Lower lobe of right lung (tissue), 2 donors: ENCODE measurements around the gene UGT1A5. TPM values are rescaled to one million over a fixed set of nuclear protein-coding genes. Genes with fewer than 3 reads are reported as not detected.

Experiments
- ATAC-seq, 2 donors: fragments of 200-7000 bp; cut with Tn5 transposase; one replicate each; pipeline ENCODE4 v1.9.1; 2020 to 2022; ENCODE audit warnings: mild to moderate bottlenecking in 2 of 2, moderate library complexity in 2 of 2
- DNase-seq: peaks from one replicate; pipeline ENCODE4 v3.0.0-alpha.2; 2020
- H3K27ac ChIP-seq: fragments of 200-600 bp; one replicate; pipeline ENCODE4 v1.8.0; 2022
- H3K27me3 ChIP-seq: fragments of 200-600 bp; one replicate; pipeline ENCODE4 v1.8.0; 2022; ENCODE audit warnings: low read depth
- H3K36me3 ChIP-seq: fragments of 200-600 bp; one replicate; pipeline ENCODE4 v1.8.0; 2022; ENCODE audit warnings: mild to moderate bottlenecking
- H3K4me1 ChIP-seq: fragments of 200-600 bp; one replicate; pipeline ENCODE4 v1.8.0; 2022
- H3K4me3 ChIP-seq: fragments of 200-600 bp; one replicate; pipeline ENCODE4 v1.8.0; 2022; ENCODE audit warnings: mild to moderate bottlenecking
- H3K9me3 ChIP-seq: fragments of 200-600 bp; one replicate; pipeline ENCODE4 v1.8.0; 2022
- CTCF ChIP-seq: fragments of 200-600 bp; IDR thresholded peaks from one replicate; pipeline ENCODE4 v1.8.0; 2022; ENCODE audit warnings: antibody characterized with exemption, mild to moderate bottlenecking
- intact Hi-C: fragments of 100-400 bp; cut with DNase I; formaldehyde crosslinking; loops from one replicate; pipeline ENCODE4 v1.11.0; 2022
- total RNA-seq: library from RNA; stranded (reverse); fragmentation: NEBNext Ultra II Directional; extraction: Animal tissue kit (Norgen Biotek cat#: 25700); gene quantifications from one replicate; pipeline ENCODE4 v1.2.1, GENCODE V29; 2021
- donor health status: DM: no; HTN: yes; CAD: no; lungs with severe emphysema.

UGT1A5 gene
- total RNA-seq, 1 donor from 2014 or later = 0.27 TPM

GRCh38 chr2:233680361-233681045 lies 32.2 kb upstream of the UGT1A5 start:
- H3K9me3 ChIP-seq = no peaks in the 10 kb centered on the region
- no peak overlapping the region for H3K27ac ChIP-seq

GRCh38 chr2:233681521-233682099 lies 31.1 kb upstream of the UGT1A5 start, which contains the start of gene UGT1A7:
Gene UGT1A7 (plus strand): TSS chr2:233681901. CDS start chr2:233681938, 37 bp downstream.
- intact Hi-C loops = no loop called here
- DNase-seq (no peak), ATAC-seq (no peak)
- Histone ChIP-seq H3K36me3 (no peaks in the 10 kb centered on the region), H3K4me1 (no peaks in the 10 kb centered on the region), H3K27ac (no peak within 1 kb of the TSS), H3K4me3 (no peak within 1 kb of the TSS), H3K9me3 (no peaks in the 10 kb centered on the region), H3K27me3 (no peaks in the 10 kb centered on the region)
- TF ChIP-seq CTCF = no peak

More at GRCh38 chr2:233680361-233681045, 32.2 kb upstream of the UGT1A5 start:
- TF ChIP-seq CTCF = no peak
- intact Hi-C loops = no loop called here
- DNase-seq (no peak), ATAC-seq (no peak)
- Histone ChIP-seq H3K36me3 (no peaks in the 10 kb centered on the region), H3K4me1 (no peaks in the 10 kb centered on the region), H3K4me3 (no peak overlapping the region), H3K27me3 (no peaks in the 10 kb centered on the region)

- H3K27me3 ChIP-seq = no peaks in the 10 kb centered on the region
- TF ChIP-seq CTCF = no peak
- H3K9me3 ChIP-seq = no peaks in the 10 kb centered on the region
- no peak overlapping the region for H3K4me3 ChIP-seq
- no peak overlapping the region for H3K27ac ChIP-seq
- DNase-seq = no peak
- no peaks in the 10 kb centered on the region for H3K4me1 ChIP-seq
- no peaks in the 10 kb centered on the region for H3K36me3 ChIP-seq
- ATAC-seq = no peak
- intact Hi-C loops = no loop called here
Observed at GRCh38 chr2:233684640-233685039, 28.1 kb upstream of the UGT1A5 start.

GRCh38 chr2:233686928-233687327 lies 25.8 kb upstream of the UGT1A5 start:
- Histone ChIP-seq H3K27ac (no peak overlapping the region), H3K9me3 (no peaks in the 10 kb centered on the region), H3K4me1 (no peaks in the 10 kb centered on the region), H3K36me3 (no peaks in the 10 kb centered on the region), H3K4me3 (no peak overlapping the region), H3K27me3 (no peaks in the 10 kb centered on the region)
- intact Hi-C loops = no loop called here
- no peak for TF ChIP-seq CTCF
- no peak for ATAC-seq
- DNase-seq = no peak

GRCh38 chr2:233688341-233688740 lies 24.4 kb upstream of the UGT1A5 start:
- TF ChIP-seq CTCF = no peak
- intact Hi-C loops = no loop called here
- no peaks in the 10 kb centered on the region for H3K4me1 ChIP-seq
- H3K4me3 ChIP-seq = no peak overlapping the region
- no peaks in the 10 kb centered on the region for H3K9me3 ChIP-seq
- no peak overlapping the region for H3K27ac ChIP-seq
- H3K36me3 ChIP-seq = no peaks in the 10 kb centered on the region
- ATAC-seq (no peak), DNase-seq (no peak)
- H3K27me3 ChIP-seq = no peaks in the 10 kb centered on the region
